HG02938 (cell line): ENCODE measurements around the gene ATOH8.

ENCODE experiments used
- ATAC-seq: cut with Tn5 transposase; IDR thresholded peaks from one replicate; pipeline ENCODE4 v1.9.1; 2021; ENCODE audit warnings: mild to moderate bottlenecking, moderate library complexity; ENCODE audit not compliant: unreplicated experiment

Gene ATOH8

GRCh38 chr2:85770369-85770768, 16.6 kb downstream of the ATOH8 start:
- ATAC-seq: no peak

- ATAC-seq: no peak
Observed at GRCh38 chr2:85770786-85771409, 17.1 kb downstream of the ATOH8 start.

GRCh38 chr2:85771486-85771885, 17.7 kb downstream of the ATOH8 start:
- no peak for ATAC-seq

- ATAC-seq: no peak
Observed at GRCh38 chr2:85772019-85772745, 18.4 kb downstream of the ATOH8 start.

GRCh38 chr2:85772841-85773491, 19.2 kb downstream of the ATOH8 start:
- no peak for ATAC-seq

- ATAC-seq: no peak
Observed at GRCh38 chr2:85773692-85774091, 19.9 kb downstream of the ATOH8 start.

GRCh38 chr2:85774126-85774978, 20.6 kb downstream of the ATOH8 start:
- no peak for ATAC-seq

GRCh38 chr2:85775406-85776381, 21.9 kb downstream of the ATOH8 start:
- no peak for ATAC-seq

- no peak for ATAC-seq
Observed at GRCh38 chr2:85776672-85777071, 22.9 kb downstream of the ATOH8 start.

- no peak for ATAC-seq
Observed at GRCh38 chr2:85777441-85777861, 23.7 kb downstream of the ATOH8 start.

- no peak for ATAC-seq
Observed at GRCh38 chr2:85778646-85779379, 25.0 kb downstream of the ATOH8 start.

- ATAC-seq: no peak
Observed at GRCh38 chr2:85779641-85780315, 26.0 kb downstream of the ATOH8 start.

- ATAC-seq: no peak
Observed at GRCh38 chr2:85780316-85781012, 26.7 kb downstream of the ATOH8 start.

- no peak for ATAC-seq
Observed at GRCh38 chr2:85781013-85781332, 27.2 kb downstream of the ATOH8 start.

GRCh38 chr2:85783796-85784195, 30.0 kb downstream of the ATOH8 start:
- ATAC-seq: no peak

- no peak for ATAC-seq
Observed at GRCh38 chr2:85784474-85784986, 30.7 kb downstream of the ATOH8 start.

- ATAC-seq: no peak
Observed at GRCh38 chr2:85785027-85785822, 31.4 kb downstream of the ATOH8 start.
